Stimulated activated naive CD8-positive, alpha-beta T cell treated with anti-CD3 and anti-CD28 coated beads, Interleukin-15, amount 100 ng/mL, for 72 hours (primary cell): ENCODE results near the gene FBLN2.

Experiments used
- ATAC-seq: fragments of 150-1000 bp; cut with Tn5 transposase; 2 replicates; pipeline ENCODE4 v1.10.0; 2021; ENCODE audit warnings: mild to moderate bottlenecking, moderate library complexity
- DNase-seq, 2 donors: peaks; one replicate each; pipeline ENCODE4 v3.0.0; 2021 to 2022
- H3K27ac Mint-ChIP-seq, 2 donors: one replicate each; pipeline ENCODE4 v1.8.0; 2022; ENCODE audit warnings: mild to moderate bottlenecking in 2 of 2, mixed read lengths in 2 of 2, moderate library complexity in 2 of 2
- H3K27me3 Mint-ChIP-seq: one replicate; pipeline ENCODE4 v1.8.0; 2022; ENCODE audit warnings: mixed read lengths
- H3K4me1 Mint-ChIP-seq: one replicate; pipeline ENCODE4 v1.8.0; 2022; ENCODE audit warnings: mild to moderate bottlenecking, mixed read lengths
- H3K4me3 Mint-ChIP-seq, 2 donors: one replicate each; pipeline ENCODE4 v1.8.0; 2022; ENCODE audit warnings: mild to moderate bottlenecking in 2 of 2, mixed read lengths in 2 of 2, moderate library complexity in 1 of 2
- H3K9me3 Mint-ChIP-seq, 2 donors: one replicate each; pipeline ENCODE4 v1.8.0; 2022; ENCODE audit warnings: mixed read lengths in 2 of 2

Gene FBLN2

DNA sequence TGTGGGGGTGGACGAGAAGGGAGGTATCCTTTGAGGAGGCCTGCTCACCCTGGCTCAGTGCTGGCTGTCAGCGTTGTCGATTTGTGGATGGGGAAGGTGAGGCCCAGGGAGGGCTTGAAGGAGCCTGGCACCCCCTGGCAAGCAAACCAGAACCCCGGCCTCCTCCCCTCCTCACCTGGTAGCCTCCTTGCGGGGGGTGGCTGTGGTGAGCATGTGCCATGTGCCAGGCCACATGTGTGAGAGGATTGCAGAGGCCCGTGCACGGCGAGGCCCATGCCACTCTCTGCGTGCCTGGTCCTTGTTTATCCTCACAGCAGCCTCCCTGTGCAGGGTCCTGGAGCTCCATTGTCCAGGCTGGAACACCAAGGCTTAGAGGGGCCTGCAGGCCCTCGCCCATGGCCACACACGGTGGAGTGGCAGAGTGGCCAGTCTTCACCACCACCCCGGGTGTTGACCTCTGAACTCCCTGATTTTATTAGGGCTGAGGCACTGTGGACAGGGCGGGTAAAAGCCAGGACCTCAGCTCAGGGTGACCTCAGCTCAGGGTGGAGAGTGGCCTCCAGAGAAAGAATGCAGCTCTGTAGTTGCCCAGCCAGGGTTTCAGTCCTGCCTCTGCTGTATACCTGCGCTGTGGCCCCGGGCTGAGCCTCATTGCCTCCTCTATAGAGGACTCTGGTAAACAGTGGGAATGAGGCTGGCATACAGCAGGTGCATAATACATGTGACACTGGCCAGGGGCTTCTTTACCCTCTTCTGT lies 39.7 kb upstream of the FBLN2 start:
- ATAC-seq (peak; percentile 24), DNase-seq (no peak)
- Mint-ChIP-seq H3K27ac (no peak overlapping the region), H3K4me3 (no peak overlapping the region), H3K27me3 (no peaks in the 10 kb centered on the region), H3K4me1 (no peaks in the 10 kb centered on the region), H3K9me3 (no peaks in the 10 kb centered on the region)

DNA sequence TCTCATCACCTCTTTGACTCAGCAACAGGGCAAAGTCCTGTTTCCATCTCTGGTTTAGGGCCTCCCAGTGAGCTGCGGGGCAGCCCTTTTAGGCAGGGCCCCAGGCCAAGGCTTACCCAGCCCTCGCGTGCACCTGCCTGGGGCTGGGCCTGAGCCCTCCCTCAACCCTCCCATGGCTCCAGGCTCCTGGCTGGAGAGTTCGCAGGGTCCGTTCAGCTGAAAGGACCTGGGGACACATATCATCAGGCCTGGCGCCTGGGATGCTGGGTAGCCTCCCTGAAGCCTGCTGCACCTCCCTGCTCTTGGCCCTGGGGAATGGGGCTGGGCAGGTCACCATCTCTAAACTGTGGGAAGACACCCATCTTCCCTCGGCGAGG lies 39.1 kb upstream of the FBLN2 start:
- Mint-ChIP-seq H3K27ac (no peak overlapping the region), H3K4me3 (no peak overlapping the region), H3K27me3 (no peaks in the 10 kb centered on the region), H3K4me1 (no peaks in the 10 kb centered on the region), H3K9me3 (no peaks in the 10 kb centered on the region)
- ATAC-seq (no peak), DNase-seq (no peak)

DNA sequence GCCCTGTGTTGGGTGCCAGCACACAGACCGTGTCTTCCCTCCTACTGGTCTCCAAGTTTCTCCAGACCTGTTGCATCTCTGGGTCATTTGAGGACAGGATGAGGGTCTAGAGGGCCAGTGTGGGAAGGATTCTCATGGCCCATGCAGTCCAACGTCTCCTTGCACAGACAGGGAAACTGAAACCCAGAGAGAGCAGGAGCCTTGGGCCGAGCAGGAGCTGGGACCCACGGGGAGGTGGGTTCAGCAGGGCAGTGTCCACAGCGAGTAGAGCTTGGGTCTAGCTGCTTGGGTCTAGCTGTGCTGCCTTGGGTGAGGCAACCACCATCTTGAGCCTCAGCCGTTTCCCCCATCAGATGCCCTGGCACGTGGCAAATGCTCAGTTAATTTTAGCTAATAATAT lies 36.5 kb upstream of the FBLN2 start:
- no peaks in the 10 kb centered on the region for H3K9me3 Mint-ChIP-seq
- no peaks in the 10 kb centered on the region for H3K4me1 Mint-ChIP-seq
- no peak for ATAC-seq
- no peak overlapping the region for H3K27ac Mint-ChIP-seq
- no peak for DNase-seq
- H3K4me3 Mint-ChIP-seq, result no peak overlapping the region
- no peaks in the 10 kb centered on the region for H3K27me3 Mint-ChIP-seq

GRCh38 chr3:13513051-13513912 lies 35.6 kb upstream of the FBLN2 start:
- ATAC-seq (no peak), DNase-seq (no peak)
- peak overlapping the region in 1 of 2 donors; percentile 34 for H3K27ac Mint-ChIP-seq
- no peaks in the 10 kb centered on the region for H3K4me1 Mint-ChIP-seq
- no peak overlapping the region for H3K4me3 Mint-ChIP-seq
- H3K9me3 Mint-ChIP-seq, result no peaks in the 10 kb centered on the region
- no peaks in the 10 kb centered on the region for H3K27me3 Mint-ChIP-seq

GRCh38 chr3:13513913-13514517 lies 34.9 kb upstream of the FBLN2 start:
- ATAC-seq, result no peak
- H3K4me3 Mint-ChIP-seq, result no peak overlapping the region
- H3K4me1 Mint-ChIP-seq, result no peaks in the 10 kb centered on the region
- no peak for DNase-seq
- H3K27ac Mint-ChIP-seq, result no peak overlapping the region
- H3K27me3 Mint-ChIP-seq, result no peaks in the 10 kb centered on the region
- H3K9me3 Mint-ChIP-seq, result no peaks in the 10 kb centered on the region

DNA sequence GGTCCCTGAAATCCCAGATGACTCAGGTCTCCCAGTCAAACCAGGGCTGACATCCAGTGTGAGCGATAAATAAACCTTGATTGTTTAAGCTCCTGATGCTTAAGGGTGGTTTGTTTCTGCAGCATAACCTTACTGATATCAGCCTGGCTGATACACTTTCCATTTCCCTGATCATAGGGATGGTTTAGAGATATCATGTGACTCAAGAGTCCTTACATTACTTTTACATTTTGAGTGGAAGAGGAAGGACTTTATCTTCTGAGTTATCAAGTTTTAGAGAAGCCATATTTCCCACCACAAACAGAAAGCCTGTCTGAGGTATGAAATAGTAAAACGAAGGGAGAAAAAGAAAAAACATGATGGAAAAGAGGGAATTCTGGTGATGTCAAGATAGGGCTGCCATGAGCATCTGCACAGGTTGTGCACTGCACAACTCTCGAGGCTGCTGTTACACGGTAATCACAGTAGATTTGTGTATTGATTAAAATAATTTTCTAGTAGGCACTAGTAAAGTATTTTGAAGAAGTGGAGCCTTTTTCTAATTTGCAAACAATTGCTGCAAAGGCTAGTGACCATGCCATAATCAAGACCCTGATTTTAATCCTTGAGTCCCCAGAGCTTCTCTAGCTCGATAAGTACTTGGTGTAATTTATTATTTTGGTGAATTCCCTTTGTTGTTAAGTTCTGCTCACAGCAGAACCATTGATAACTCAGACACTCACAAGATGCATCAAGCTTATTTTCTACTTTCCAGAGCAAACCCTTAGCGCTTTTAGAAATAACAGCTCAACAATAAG lies 34.1 kb upstream of the FBLN2 start:
- Mint-ChIP-seq H3K4me3 (no peak overlapping the region), H3K4me1 (no peaks in the 10 kb centered on the region), H3K27me3 (no peaks in the 10 kb centered on the region), H3K9me3 (no peaks in the 10 kb centered on the region), H3K27ac (no peak overlapping the region)
- ATAC-seq (no peak), DNase-seq (no peak)

- no peak for DNase-seq
- Mint-ChIP-seq H3K27me3 (no peaks in the 10 kb centered on the region), H3K9me3 (no peaks in the 10 kb centered on the region), H3K4me1 (no peaks in the 10 kb centered on the region), H3K27ac (no peak overlapping the region), H3K4me3 (no peak overlapping the region)
- ATAC-seq, result no peak
Observed at GRCh38 chr3:13515786-13516759, 32.9 kb upstream of the FBLN2 start.

DNA sequence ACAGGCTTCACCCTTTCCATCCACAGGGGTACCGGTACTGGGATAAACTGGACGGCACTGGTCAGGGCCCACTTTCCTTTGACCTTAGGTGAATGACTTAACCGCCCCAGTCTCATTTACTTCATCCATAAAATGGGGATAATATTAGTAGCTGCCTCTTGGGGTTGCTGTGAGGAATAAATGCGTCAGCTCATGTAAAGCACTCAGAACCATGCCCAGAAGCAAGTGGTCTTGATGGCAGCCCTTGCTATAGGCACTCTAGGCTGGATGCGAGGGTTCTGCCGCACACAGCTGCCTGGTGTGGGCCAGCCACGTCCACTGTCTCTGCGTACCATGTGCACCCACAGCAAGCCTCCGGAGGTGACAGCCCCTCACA lies 32.2 kb upstream of the FBLN2 start:
- DNase-seq (no peak), ATAC-seq (no peak)
- Mint-ChIP-seq H3K4me1 (no peaks in the 10 kb centered on the region), H3K4me3 (no peak overlapping the region), H3K9me3 (peaks cover 0 to 5% of the 10 kb centered on the region in 2 donors), H3K27ac (no peak overlapping the region), H3K27me3 (no peaks in the 10 kb centered on the region)

GRCh38 chr3:13517253-13517977 lies 31.5 kb upstream of the FBLN2 start:
- DNase-seq (no peak), ATAC-seq (no peak)
- H3K4me1 Mint-ChIP-seq, result no peaks in the 10 kb centered on the region
- H3K27ac Mint-ChIP-seq, result no peak overlapping the region
- peaks cover 1 to 9% of the 10 kb centered on the region in 2 donors for H3K9me3 Mint-ChIP-seq
- H3K4me3 Mint-ChIP-seq, result no peak overlapping the region
- H3K27me3 Mint-ChIP-seq, result no peaks in the 10 kb centered on the region

GRCh38 chr3:13518516-13518953 lies 30.4 kb upstream of the FBLN2 start:
- no peaks in the 10 kb centered on the region for H3K27me3 Mint-ChIP-seq
- H3K4me1 Mint-ChIP-seq, result no peaks in the 10 kb centered on the region
- peaks cover 9% of the 10 kb centered on the region in 2 donors for H3K9me3 Mint-ChIP-seq
- no peak overlapping the region for H3K4me3 Mint-ChIP-seq
- ATAC-seq, result peak; percentile 20
- H3K27ac Mint-ChIP-seq, result no peak overlapping the region
- DNase-seq, result no peak

- Mint-ChIP-seq H3K4me1 (no peaks in the 10 kb centered on the region), H3K27ac (no peak overlapping the region), H3K4me3 (no peak overlapping the region), H3K9me3 (peaks cover 9% of the 10 kb centered on the region in 2 donors), H3K27me3 (no peaks in the 10 kb centered on the region)
- no peak for ATAC-seq
- DNase-seq, result no peak
Observed at GRCh38 chr3:13519006-13519791, 29.7 kb upstream of the FBLN2 start.

- Mint-ChIP-seq H3K4me1 (no peaks in the 10 kb centered on the region), H3K4me3 (no peak overlapping the region), H3K9me3 (peaks cover 9% of the 10 kb centered on the region in 2 donors), H3K27me3 (no peaks in the 10 kb centered on the region), H3K27ac (no peak overlapping the region)
- no peak for ATAC-seq
- DNase-seq, result no peak
Observed at GRCh38 chr3:13520326-13520880, 28.5 kb upstream of the FBLN2 start.

- no peaks in the 10 kb centered on the region for H3K4me1 Mint-ChIP-seq
- H3K27me3 Mint-ChIP-seq, result no peaks in the 10 kb centered on the region
- no peak overlapping the region for H3K4me3 Mint-ChIP-seq
- no peak overlapping the region for H3K27ac Mint-ChIP-seq
- peaks cover 9% of the 10 kb centered on the region in 2 donors for H3K9me3 Mint-ChIP-seq
- no peak for DNase-seq
- no peak for ATAC-seq
Observed at GRCh38 chr3:13521309-13521708, 27.6 kb upstream of the FBLN2 start.
